Ectodermal cell (in vitro differentiated cells): ENCODE data around the gene CKAP2.
"Not testable (repeated sequence)": the region's sequence is repeated elsewhere in the genome, so short reads cannot be mapped to it uniquely, and the experiment has no call there.

Experiments
- H3K27ac ChIP-seq: 2 replicates; pipeline ENCODE4 v1.7.0; 2013; ENCODE audit warnings: mild to moderate bottlenecking, low read depth, low read length; ENCODE audit not compliant: insufficient read depth, poor library complexity, severe bottlenecking
- H3K27me3 ChIP-seq: 2 replicates; pipeline ENCODE4 v1.7.0; 2013; ENCODE audit warnings: mild to moderate bottlenecking, low read length; ENCODE audit not compliant: insufficient read depth, control insufficient read depth, poor library complexity, severe bottlenecking
- H3K36me3 ChIP-seq: one replicate; pipeline ENCODE4 v1.7.0; 2013; ENCODE audit warnings: low read length; ENCODE audit not compliant: control insufficient read depth, insufficient read depth
- H3K4me1 ChIP-seq: one replicate; pipeline ENCODE4 v1.7.0; 2013; ENCODE audit warnings: low read length; ENCODE audit not compliant: control insufficient read depth, insufficient read depth
- H3K4me3 ChIP-seq: 2 replicates; pipeline ENCODE4 v1.7.0; 2013; ENCODE audit warnings: low read depth, low read length, control low read depth; ENCODE audit not compliant: insufficient read depth
- H3K9me3 ChIP-seq: 2 replicates; pipeline ENCODE4 v1.7.0; 2013; ENCODE audit warnings: mild to moderate bottlenecking, low read length, moderate library complexity; ENCODE audit not compliant: control insufficient read depth
- WGBS, 2 experiments: methylation state at CpG; one replicate each; pipeline ENCODE4 v1.1.7; 2013; ENCODE audit warnings: missing lambda C conversion rate in 2 of 2; 5-methylcytosine and 5-hydroxymethylcytosine counted together

Gene CKAP2

DNA sequence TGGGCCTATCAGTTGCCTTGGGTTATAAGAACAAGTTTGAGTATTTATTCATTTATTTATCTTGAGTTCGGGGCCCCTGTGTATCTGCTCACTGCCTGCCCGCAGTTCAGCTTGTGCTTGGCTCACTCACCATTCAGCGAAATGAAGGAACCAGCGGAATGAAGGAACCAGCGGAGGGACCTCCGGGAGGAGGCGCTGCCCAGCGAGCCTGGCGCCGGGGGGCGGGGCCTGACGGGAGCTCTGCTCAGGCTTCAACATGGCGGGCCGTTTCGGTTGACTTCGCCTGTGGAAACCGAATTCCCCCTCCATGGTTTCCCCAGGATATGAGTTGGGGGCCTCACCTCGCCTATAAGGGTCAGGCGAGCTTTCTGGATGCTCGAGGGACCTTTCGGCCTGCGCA, 33.5 kb downstream of the CKAP2 start:
- not testable (repeated sequence) for H3K4me3 ChIP-seq, H3K27me3 ChIP-seq, H3K36me3 ChIP-seq, H3K4me1 ChIP-seq, H3K9me3 ChIP-seq, H3K27ac ChIP-seq
- no CpG with 5 or more reads among the region's 22 CpGs for WGBS, 2 experiments

DNA sequence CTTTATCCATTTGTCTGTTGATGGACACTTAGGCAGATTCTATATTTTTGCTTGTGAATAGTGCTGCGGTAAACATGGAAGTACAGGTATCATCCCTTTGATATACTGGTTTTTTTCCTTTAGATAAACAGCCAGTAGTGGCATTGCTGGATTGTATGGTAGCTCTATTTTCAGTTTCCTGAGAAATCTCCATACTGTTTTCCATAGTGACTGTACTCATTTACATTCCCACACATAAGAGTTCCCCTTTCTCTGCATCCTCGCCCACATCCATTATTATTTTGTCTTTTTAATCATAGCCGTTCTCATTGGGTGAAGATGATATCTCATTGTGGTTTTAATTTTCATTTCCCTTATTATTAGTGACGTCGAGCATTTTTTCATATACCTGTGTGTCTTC, 35.7 kb downstream of the CKAP2 start:
- H3K9me3 ChIP-seq, H3K36me3 ChIP-seq, H3K4me1 ChIP-seq, H3K4me3 ChIP-seq, H3K27me3 ChIP-seq, H3K27ac ChIP-seq: not testable (repeated sequence)
- WGBS, 2 experiments = no CpG with 5 or more reads among the region's 5 CpGs

DNA sequence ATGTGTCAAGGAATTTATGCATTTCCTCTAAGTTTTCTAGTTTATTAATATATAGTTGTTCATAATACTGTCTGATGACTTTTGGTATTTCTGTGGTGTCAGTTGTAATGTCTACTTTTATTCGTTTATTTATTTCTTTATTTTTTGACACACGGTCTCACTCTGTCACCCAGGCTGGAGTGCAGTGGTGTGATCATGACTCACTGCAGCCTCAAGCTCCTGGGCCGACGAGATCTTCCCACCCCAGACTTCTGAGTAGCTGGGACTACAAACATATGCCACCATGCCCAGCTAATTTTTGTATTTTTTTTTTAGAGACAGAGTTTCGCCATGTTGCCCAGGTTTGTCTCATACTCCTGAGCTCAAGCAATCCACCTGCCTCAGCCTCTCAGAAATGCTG, 39.0 kb downstream of the CKAP2 start:
- WGBS, 2 experiments = 90 to 94% methylated on average over 4 of the region's 5 CpGs
- H3K9me3 ChIP-seq, H3K36me3 ChIP-seq, H3K27ac ChIP-seq, H3K27me3 ChIP-seq, H3K4me1 ChIP-seq, H3K4me3 ChIP-seq: not testable (repeated sequence)

DNA sequence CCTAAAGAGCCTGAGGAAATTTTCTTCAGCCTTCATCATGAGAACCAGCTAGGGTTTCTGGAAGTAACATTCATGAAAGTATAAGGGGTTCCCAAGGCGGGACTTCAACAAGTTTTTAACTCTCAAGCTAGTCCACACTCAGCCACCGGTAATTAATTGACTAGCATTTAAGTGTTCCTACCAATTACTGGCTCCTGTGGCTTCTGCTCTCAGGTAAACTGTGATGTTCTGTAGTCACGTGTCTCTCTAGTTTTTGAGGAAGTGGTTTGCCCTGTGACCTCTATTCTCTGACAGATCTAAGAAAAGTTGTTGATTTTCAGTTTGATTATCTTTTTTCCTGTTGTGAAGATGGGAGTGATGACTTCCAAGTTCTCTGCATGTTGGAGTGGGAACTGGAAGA, 42.7 kb downstream of the CKAP2 start:
- 86 to 93% methylated on average over 2 of the region's 3 CpGs for WGBS, 2 experiments
- H3K9me3 ChIP-seq, H3K27ac ChIP-seq, H3K4me3 ChIP-seq, H3K4me1 ChIP-seq, H3K36me3 ChIP-seq, H3K27me3 ChIP-seq: not testable (repeated sequence)

DNA sequence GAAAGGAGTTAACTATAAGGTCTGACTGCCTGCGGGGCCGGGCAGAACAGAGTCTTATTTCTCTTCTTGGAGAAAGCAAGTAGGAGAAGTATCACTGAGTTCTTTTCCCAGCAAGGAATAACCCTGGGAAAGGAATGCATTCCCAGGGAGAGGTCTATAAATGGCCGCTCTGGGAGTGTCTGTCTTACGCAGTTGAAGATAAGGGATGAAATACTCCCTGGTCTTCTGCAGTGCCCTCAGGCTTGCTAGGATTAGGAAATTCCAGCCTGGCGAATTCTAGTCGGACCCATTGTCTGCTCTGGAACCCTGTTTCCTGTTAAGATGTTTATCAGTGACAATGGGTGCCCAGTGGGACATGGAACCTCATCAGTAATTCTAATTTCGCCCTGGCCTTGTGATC, 47.0 kb downstream of the CKAP2 start:
- not testable (repeated sequence) for H3K27ac ChIP-seq, H3K4me1 ChIP-seq, H3K9me3 ChIP-seq, H3K27me3 ChIP-seq, H3K4me3 ChIP-seq, H3K36me3 ChIP-seq
- WGBS, 2 experiments = 89 to 95% methylated on average over 7 of the region's 7 CpGs

DNA sequence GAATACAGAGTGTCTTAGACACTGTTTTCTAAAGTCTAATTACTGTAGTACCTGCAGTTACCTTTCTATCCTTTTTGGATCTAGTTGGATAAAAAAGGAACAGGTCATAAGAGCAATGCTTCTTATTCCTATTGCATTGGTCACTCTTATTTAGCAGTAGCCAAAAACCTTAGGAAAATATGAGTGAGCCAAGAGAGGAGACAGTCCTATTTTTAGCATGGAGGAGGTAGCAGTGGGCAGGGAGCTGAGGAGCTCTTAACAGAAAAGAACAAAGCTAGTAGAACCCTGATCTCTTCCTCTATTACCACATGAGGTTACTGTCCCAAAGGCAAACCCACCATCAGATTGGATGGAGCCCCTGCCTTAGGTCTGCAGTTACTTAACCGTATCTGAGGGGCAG, 50.6 kb downstream of the CKAP2 start:
- H3K9me3 ChIP-seq, H3K36me3 ChIP-seq, H3K4me3 ChIP-seq, H3K27me3 ChIP-seq, H3K4me1 ChIP-seq, H3K27ac ChIP-seq: not testable (repeated sequence)
- WGBS, 2 experiments = no CpG with 5 or more reads among the region's 1 CpG

DNA sequence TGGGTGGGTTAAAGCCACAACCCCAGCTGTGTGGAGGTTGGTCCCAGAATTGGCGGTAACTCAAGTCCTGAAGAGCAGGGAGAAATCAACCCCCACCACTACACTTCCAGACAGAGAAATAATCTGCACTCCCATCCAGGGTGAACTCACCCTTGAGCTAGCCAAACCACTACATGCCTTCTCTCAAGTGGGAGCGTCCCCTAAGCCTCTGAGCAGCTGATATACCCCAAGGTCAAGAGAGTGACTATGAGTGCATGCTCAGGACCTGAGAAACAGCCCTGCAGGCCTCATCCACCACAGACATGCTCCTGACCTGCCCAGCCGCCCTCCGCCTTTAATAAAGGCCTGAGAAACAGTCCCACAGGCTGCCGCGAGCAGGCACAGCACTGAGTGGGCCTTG, 54.3 kb downstream of the CKAP2 start:
- not testable (repeated sequence) for H3K27me3 ChIP-seq, H3K4me1 ChIP-seq, H3K27ac ChIP-seq, H3K4me3 ChIP-seq, H3K9me3 ChIP-seq, H3K36me3 ChIP-seq
- 100% methylated on average over 1 of the region's 6 CpGs; no CpG with 5 or more reads in 1 of the 2 experiments for WGBS, 2 experiments

DNA sequence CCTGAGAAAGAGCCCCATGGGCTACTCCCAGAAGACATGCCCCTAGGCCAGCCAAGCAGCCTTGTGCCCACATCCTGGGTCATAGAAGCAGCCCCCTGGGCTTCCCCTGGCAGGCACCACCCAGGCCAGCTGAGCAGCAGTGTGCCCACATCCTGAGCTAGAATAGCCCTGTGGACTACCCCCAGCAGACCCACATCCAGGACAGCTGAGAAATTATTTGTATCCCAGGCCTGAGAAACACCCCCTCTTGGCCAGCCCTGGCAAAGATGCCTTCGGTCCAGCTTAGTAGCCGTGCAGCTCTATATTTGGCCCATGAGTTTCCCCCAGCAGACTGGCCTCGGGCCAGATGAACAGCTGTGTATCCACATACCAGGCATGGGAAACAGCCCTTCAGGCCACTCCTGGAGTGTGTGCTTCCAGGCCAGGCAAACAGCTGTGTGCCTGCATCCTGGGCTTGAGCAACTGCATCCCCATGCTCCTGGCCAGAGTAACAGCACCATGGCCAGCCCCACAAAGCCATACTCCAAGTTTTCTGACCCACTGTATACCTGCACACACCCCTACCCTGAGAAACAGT, 55.0 kb downstream of the CKAP2 start:
- not testable (repeated sequence) for H3K27me3 ChIP-seq, H3K4me1 ChIP-seq, H3K36me3 ChIP-seq, H3K27ac ChIP-seq, H3K9me3 ChIP-seq, H3K4me3 ChIP-seq
- 100% methylated on average over 1 to 2 of the region's 3 CpGs for WGBS, 2 experiments

DNA sequence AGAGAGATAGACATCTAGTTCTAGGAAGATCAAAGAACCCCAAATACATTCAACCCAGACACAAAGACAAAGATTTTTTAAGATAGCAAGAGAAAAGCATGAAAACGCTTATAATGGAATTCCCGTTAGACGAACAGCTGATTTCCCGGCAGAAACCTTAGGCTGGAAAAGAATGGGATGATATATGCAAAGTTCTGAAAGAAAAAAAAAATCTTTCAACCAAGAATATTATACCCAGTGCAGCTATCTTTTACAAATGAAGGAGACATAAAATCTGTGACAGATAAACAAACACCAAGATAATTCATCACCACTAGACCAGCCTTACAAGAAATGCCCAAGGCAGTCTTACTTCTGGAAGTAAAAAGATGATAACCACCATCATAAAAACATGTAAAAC, 56.3 kb downstream of the CKAP2 start:
- not testable (repeated sequence) for H3K36me3 ChIP-seq, H3K4me1 ChIP-seq, H3K9me3 ChIP-seq, H3K27ac ChIP-seq, H3K4me3 ChIP-seq, H3K27me3 ChIP-seq
- WGBS, 2 experiments = 100% methylated on average over 1 of the region's 4 CpGs; no CpG with 5 or more reads in 1 of the 2 experiments

DNA sequence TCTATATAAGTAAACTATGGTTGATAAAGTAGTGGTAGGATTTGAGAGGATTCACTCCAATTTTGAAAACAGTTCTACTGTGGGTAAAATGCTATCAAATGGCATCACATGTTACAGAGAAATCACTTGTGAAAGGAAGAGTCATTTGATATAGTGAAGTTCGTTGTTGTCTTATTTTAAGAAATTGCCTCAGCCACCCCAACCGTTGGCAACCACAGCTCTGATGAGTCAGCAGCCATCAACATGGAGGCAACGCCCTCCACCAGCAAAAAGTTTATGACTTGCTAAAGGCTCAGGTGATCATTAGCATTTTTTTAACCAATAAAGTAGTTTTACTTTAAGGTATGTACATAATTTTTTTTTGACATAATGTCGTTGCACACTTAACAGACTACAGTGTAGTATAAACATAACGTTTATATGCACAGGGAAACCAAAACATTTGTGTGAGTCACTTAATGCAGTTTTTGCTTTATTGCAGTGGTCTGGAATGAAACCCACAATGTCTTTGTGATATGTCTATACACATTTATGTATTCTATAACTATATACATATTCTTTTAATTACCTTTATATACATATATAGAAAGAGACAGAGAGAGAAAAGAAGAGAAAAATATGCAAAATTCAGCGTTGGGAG, 58.8 kb downstream of the CKAP2 start:
- not testable (repeated sequence) for H3K27me3 ChIP-seq, H3K4me3 ChIP-seq, H3K27ac ChIP-seq, H3K9me3 ChIP-seq, H3K36me3 ChIP-seq, H3K4me1 ChIP-seq
- WGBS, 2 experiments = 88 to 95% methylated on average over 2 to 3 of the region's 6 CpGs

DNA sequence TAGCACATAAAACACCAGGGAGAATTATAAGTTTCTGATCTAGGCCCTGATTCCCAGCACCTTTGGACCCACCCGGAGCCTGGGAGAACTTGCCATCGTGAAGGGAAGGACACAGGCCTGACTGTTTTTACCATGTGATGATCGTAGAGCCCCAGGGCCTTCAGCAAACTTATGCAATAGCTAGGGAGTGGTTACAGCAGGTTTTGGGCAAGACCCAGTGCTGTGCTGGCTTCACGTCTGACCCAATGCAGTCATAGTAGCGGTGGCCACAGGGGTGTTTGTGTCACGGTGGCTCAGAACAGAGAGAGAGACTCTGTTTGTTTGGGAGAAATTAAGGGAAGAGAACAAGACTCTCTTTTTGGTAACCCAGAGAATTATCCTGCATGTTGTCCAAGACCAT, 68.0 kb downstream of the CKAP2 start:
- H3K9me3 ChIP-seq, H3K4me1 ChIP-seq, H3K36me3 ChIP-seq, H3K27me3 ChIP-seq, H3K27ac ChIP-seq, H3K4me3 ChIP-seq: not testable (repeated sequence)
- no CpG with 5 or more reads among the region's 6 CpGs for WGBS, 2 experiments
